GM18499 (cell line): ENCODE data around the gene RNGTT.
"Not testable (repeated sequence)": the region's sequence is repeated elsewhere in the genome, so short reads cannot be mapped to it uniquely, and the experiment has no call there.

Source experiments
- ATAC-seq: cut with Tn5 transposase; IDR thresholded peaks from one replicate; pipeline ENCODE4 v1.9.1; 2021; ENCODE audit warnings: moderate number of reproducible peaks; ENCODE audit not compliant: insufficient read depth, unreplicated experiment

Gene RNGTT

GRCh38 chr6:88748141-88748540, 215.3 kb downstream of the RNGTT start:
- no peak for ATAC-seq

GRCh38 chr6:88741939-88742338, 221.5 kb downstream of the RNGTT start:
- no peak for ATAC-seq

- ATAC-seq, result no peak
These were observed 222.3 kb downstream of the RNGTT start for GRCh38 chr6:88741071-88741470.

GRCh38 chr6:88734544-88734943, 228.9 kb downstream of the RNGTT start:
- no peak for ATAC-seq

GRCh38 chr6:88730611-88731011, 232.8 kb downstream of the RNGTT start:
- no peak for ATAC-seq

- no peak for ATAC-seq
These were observed 234.7 kb downstream of the RNGTT start for GRCh38 chr6:88728756-88729155.

- not testable (repeated sequence) for ATAC-seq
These were observed 237.0 kb downstream of the RNGTT start for GRCh38 chr6:88726409-88726808.

- ATAC-seq, result no peak
These were observed 238.1 kb downstream of the RNGTT start for GRCh38 chr6:88725111-88725975.

GRCh38 chr6:88722686-88723085, 240.7 kb downstream of the RNGTT start:
- ATAC-seq, result no peak

- not testable (repeated sequence) for ATAC-seq
These were observed 247.0 kb downstream of the RNGTT start for GRCh38 chr6:88716399-88716798.

- ATAC-seq, result no peak
These were observed 251.0 kb downstream of the RNGTT start for GRCh38 chr6:88712243-88712936.

- no peak for ATAC-seq
These were observed 253.6 kb downstream of the RNGTT start for GRCh38 chr6:88709819-88710246.

- no peak for ATAC-seq
These were observed 255.1 kb downstream of the RNGTT start for GRCh38 chr6:88708197-88708744.

GRCh38 chr6:88705601-88706000, 257.8 kb downstream of the RNGTT start:
- ATAC-seq, result peak; percentile 86

GRCh38 chr6:88704980-88705379, 258.4 kb downstream of the RNGTT start:
- no peak for ATAC-seq

- ATAC-seq, result no peak
These were observed 260.4 kb downstream of the RNGTT start for GRCh38 chr6:88702956-88703556.

GRCh38 chr6:88698661-88699060, 264.8 kb downstream of the RNGTT start:
- no peak for ATAC-seq

GRCh38 chr6:88695937-88696336, 267.5 kb downstream of the RNGTT start:
- ATAC-seq, result no peak

GRCh38 chr6:88683734-88684133, 279.7 kb downstream of the RNGTT start:
- ATAC-seq, result no peak

GRCh38 chr6:88680654-88681053, 282.8 kb downstream of the RNGTT start:
- no peak for ATAC-seq

- no peak for ATAC-seq
These were observed 283.6 kb downstream of the RNGTT start for GRCh38 chr6:88679841-88680240.
